ENCODE measurements around the gene CD3D. TPM values are rescaled to one million over a fixed set of nuclear protein-coding genes. Genes with fewer than 3 reads are reported as not detected.

CD3D gene
- total RNA-seq, result 1 to 10 TPM in 7 of 9 donors, under 1 TPM in 2; 0.44 to 8.0 (median 2.2) TPM
- 1 to 10 TPM; 1.6 to 3.0 (median 2.1) TPM for polyA plus RNA-seq
- long read RNA-seq, donor 1, partial matches to known transcripts, result 0 of 1 reads
- long read RNA-seq, donor 1, other reads (novel, unspliced or antisense), result 0 of 1 reads
- long read RNA-seq, donor 2, result 0 reads
- long read RNA-seq, donor 3, partial matches to known transcripts, result 0 of 5 reads
- long read RNA-seq, donor 3, other reads (novel, unspliced or antisense), result 0 of 5 reads
- long read RNA-seq, donor 4, partial matches to known transcripts, result 0 of 1 reads
- long read RNA-seq, donor 4, other reads (novel, unspliced or antisense), result 0 of 1 reads
- long read RNA-seq, donor 5, partial matches to known transcripts, result 0 of 1 reads
- long read RNA-seq, donor 5, other reads (novel, unspliced or antisense), result 1 of 1 reads
- long read RNA-seq, donor 6, partial matches to known transcripts, result 0 of 2 reads
- long read RNA-seq, donor 6, other reads (novel, unspliced or antisense), result 0 of 2 reads
- long read RNA-seq, donor 7, result 0 reads
- long read RNA-seq, donor 8, result 0 reads
- long read RNA-seq, donor 9, partial matches to known transcripts, result 0 of 5 reads
- long read RNA-seq, donor 9, other reads (novel, unspliced or antisense), result 0 of 5 reads
- long read RNA-seq, donor 10, result 0 reads

- Histone ChIP-seq H3K9me3 (replicated peaks in 1 of 3) (no peaks in the 10 kb centered on the region), H3K27me3 (peaks cover 5% of the 10 kb centered on the region), H3K27ac (no peak within 1 kb of the TSS), H3K4me3 (no peak within 1 kb of the TSS), H3K36me3 (replicated peaks in 1 of 2) (no peaks in the 10 kb centered on the region), H3K4me1 (replicated peaks in 1 of 2) (no peaks in the 10 kb centered on the region)
- 73 to 74% (median 74%) methylated on average over 13 of the region's 13 CpGs for WGBS, 4 donors
- intact Hi-C loops (cut with DNase I), result no loop called here
- TF ChIP-seq CTCF (IDR thresholded peaks at IDR 0.05), result no peak
- no peak for TF ChIP-seq POLR2A (IDR thresholded peaks at IDR 0.05)
- DNase-seq, result no peak
Measured at GRCh38 chr11:118342503-118343161, at the start of gene CD3D. Gene CD3D, minus strand, starts transcription at chr11:118342705. Its CDS starts 98 bp downstream, at chr11:118342607.

GRCh38 chr11:118383657-118384056 is 41.2 kb upstream of the CD3D start:
- Histone ChIP-seq H3K4me1 (replicated peaks in 1 of 2) (no peaks in the 10 kb centered on the region), H3K27me3 (no peaks in the 10 kb centered on the region), H3K36me3 (replicated peaks in 1 of 2) (peaks cover 0 to 94% of the 10 kb centered on the region in 2 donors), H3K4me3 (no peak overlapping the region), H3K27ac (no peak overlapping the region), H3K9me3 (replicated peaks in 1 of 3) (no peaks in the 10 kb centered on the region)
- intact Hi-C loops (cut with DNase I), result loop anchor here in 1 of 2 donors (10.0 kb wide), 1 partner anchor 121 kb away; no protein-coding TSS in a partner anchor
- DNase-seq, result no peak
- WGBS, 4 donors, result 93 to 98% (median 95%) methylated on average over 3 of the region's 3 CpGs
- no peak for TF ChIP-seq CTCF (IDR thresholded peaks at IDR 0.05)
- no peak for TF ChIP-seq POLR2A (IDR thresholded peaks at IDR 0.05)

- no peaks in the 10 kb centered on the region for H3K4me1 ChIP-seq (replicated peaks in 1 of 2)
- intact Hi-C loops (cut with DNase I), result loop anchor here in 1 of 2 donors (10.0 kb wide), 1 partner anchor 122 kb away; no protein-coding TSS in a partner anchor
- no peak overlapping the region for H3K4me3 ChIP-seq
- TF ChIP-seq CTCF (IDR thresholded peaks at IDR 0.05), result no peak
- TF ChIP-seq POLR2A (IDR thresholded peaks at IDR 0.05), result no peak
- H3K36me3 ChIP-seq (replicated peaks in 1 of 2), result peaks cover 0 to 94% of the 10 kb centered on the region in 2 donors
- WGBS, 4 donors, result 89 to 97% (median 90%) methylated on average over 3 of the region's 3 CpGs
- H3K9me3 ChIP-seq (replicated peaks in 1 of 3), result no peaks in the 10 kb centered on the region
- H3K27me3 ChIP-seq, result no peaks in the 10 kb centered on the region
- H3K27ac ChIP-seq, result no peak overlapping the region
- no peak for DNase-seq
Measured at GRCh38 chr11:118382954-118383353, 40.4 kb upstream of the CD3D start.

- Histone ChIP-seq H3K9me3 (replicated peaks in 1 of 3) (no peaks in the 10 kb centered on the region), H3K4me1 (replicated peaks in 1 of 2) (no peaks in the 10 kb centered on the region), H3K4me3 (no peak overlapping the region), H3K36me3 (replicated peaks in 1 of 2) (peaks cover 0 to 87% of the 10 kb centered on the region in 2 donors), H3K27ac (no peak overlapping the region), H3K27me3 (no peaks in the 10 kb centered on the region)
- intact Hi-C loops (cut with DNase I), result loop anchor here in 1 of 2 donors (10.0 kb wide), 1 partner anchor 124 kb away; no protein-coding TSS in a partner anchor
- no peak for TF ChIP-seq CTCF (IDR thresholded peaks at IDR 0.05)
- no peak for TF ChIP-seq POLR2A (IDR thresholded peaks at IDR 0.05)
- DNase-seq, result no peak
Measured at GRCh38 chr11:118380571-118380970, 38.1 kb upstream of the CD3D start.
